GM10248 (cell line): ENCODE measurements around the gene GOLGA1.

ENCODE experiments used
- CTCF ChIA-PET: fragments of 300-600 bp; sonication (Branson Sonifier 250); formaldehyde crosslinking; extraction: SDS; loops from one replicate; lab custom pipeline; 2021; ENCODE audit warnings: antibody characterized with exemption; lab: Yijun Ruan, JAX
- POLR2A ChIA-PET: fragments of 350-650 bp; sonication (Branson Sonifier 250); formaldehyde crosslinking; extraction: SDS; loops from one replicate; lab custom pipeline; 2020; ENCODE audit warnings: antibody characterized with exemption; lab: Yijun Ruan, JAX
- DNase-seq: peaks from one replicate; pipeline ENCODE4 v3.0.0; 2012; ENCODE audit errors: extremely low spot score
- TF ChIP-seq, protein P1 (sequence below): IDR thresholded peaks from 2 replicates; pipeline ENCODE4 v1.5.1; 2012; ENCODE audit warnings: mild to moderate bottlenecking, low read depth; ENCODE audit errors: extremely low read depth, missing control alignments, control extremely low read depth

GOLGA1 gene

DNA sequence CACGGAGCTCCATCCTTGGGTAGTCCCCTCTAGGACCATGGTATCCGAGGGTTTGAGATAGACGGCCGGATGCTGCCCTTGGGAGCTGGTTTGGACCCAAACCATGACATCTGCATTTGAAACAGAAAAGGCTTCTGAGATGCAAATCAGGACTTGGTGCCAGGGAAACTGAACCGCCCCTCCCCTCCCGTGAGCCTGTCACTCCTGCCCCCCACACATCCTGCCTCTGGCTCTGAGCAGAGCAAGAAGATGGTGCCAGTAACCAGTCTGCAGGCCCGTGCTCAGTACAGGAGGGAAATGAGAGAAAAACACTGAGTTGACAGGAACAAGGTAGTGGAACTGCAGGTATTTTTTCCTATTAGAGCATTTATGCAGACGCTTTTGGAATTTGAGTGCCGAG lies 60.4 kb downstream of the GOLGA1 start:
- TF ChIP-seq, protein P1, sequence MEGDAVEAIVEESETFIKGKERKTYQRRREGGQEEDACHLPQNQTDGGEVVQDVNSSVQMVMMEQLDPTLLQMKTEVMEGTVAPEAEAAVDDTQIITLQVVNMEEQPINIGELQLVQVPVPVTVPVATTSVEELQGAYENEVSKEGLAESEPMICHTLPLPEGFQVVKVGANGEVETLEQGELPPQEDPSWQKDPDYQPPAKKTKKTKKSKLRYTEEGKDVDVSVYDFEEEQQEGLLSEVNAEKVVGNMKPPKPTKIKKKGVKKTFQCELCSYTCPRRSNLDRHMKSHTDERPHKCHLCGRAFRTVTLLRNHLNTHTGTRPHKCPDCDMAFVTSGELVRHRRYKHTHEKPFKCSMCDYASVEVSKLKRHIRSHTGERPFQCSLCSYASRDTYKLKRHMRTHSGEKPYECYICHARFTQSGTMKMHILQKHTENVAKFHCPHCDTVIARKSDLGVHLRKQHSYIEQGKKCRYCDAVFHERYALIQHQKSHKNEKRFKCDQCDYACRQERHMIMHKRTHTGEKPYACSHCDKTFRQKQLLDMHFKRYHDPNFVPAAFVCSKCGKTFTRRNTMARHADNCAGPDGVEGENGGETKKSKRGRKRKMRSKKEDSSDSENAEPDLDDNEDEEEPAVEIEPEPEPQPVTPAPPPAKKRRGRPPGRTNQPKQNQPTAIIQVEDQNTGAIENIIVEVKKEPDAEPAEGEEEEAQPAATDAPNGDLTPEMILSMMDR: no peak
- CTCF ChIA-PET: interaction anchor here (1.1 to 4.9 kb wide), 4 partner anchors 10 to 27 kb away, joined by 3 to 26 read pairs (median 4); partner anchors contain the start of gene WDR38
- POLR2A ChIA-PET: interaction anchor here (0.8 to 1.1 kb wide), 2 partner anchors 9 to 11 kb away, joined by 3 to 5 read pairs; no protein-coding TSS in a partner anchor

DNA sequence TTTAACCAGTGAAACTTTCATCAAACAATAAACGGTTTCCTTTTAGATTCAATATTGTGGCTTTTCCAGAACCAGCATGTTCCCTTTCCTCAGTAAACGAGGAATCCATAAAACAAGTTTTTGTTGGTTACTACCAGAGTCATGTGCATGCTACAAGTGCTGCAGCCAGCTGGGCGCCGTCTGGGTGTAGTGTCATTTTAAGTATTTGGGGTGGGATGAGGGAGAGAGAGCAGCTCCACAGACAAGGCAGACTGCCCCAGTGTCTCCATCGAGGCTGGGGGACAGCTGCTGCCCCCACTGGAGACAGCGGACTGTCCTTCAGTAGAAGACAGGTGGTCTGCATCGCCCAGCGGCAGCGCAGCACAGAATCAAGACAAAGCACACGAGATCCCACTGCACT lies 61.7 kb downstream of the GOLGA1 start:
- TF ChIP-seq, protein P1: no peak
- POLR2A ChIA-PET: interaction anchor here (0.6 to 2.1 kb wide), 3 partner anchors 9 to 56 kb away, joined by 4 read pairs; partner anchors contain the start of genes ARPC5L and RPL35
- no peak for DNase-seq
- CTCF ChIA-PET: interaction anchor here (1.2 to 4.9 kb wide), 3 partner anchors 15 to 26 kb away, joined by 3 to 26 read pairs (median 6); partner anchors contain the start of gene WDR38

More for the DNA sequence above, 60.4 kb downstream of the GOLGA1 start:
- no peak for DNase-seq

DNA sequence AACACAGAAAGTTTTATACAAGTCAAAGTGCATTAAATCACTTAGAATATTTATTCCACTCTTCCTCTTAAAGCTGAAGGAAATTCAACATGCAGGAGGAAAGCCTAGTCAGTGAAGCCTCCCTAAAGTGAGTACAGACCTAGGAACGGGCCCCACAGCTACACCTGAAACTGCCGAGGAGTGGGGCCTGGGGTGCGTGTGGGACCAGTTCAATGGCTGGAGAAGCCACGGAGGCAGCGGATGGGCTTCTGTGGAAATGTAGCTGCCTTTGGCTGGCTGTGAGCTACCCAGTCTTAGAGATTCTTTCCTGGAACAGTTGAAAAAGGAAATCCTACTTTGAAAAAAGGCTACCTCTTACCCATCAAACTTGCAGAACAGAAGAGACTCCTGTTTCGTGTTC lies 62.4 kb downstream of the GOLGA1 start:
- DNase-seq: no peak
- TF ChIP-seq, protein P1: no peak
- POLR2A ChIA-PET: interaction anchor here (0.6 to 2.1 kb wide), 3 partner anchors 9 to 57 kb away, joined by 4 read pairs; partner anchors contain the start of genes ARPC5L and RPL35
- CTCF ChIA-PET: interaction anchor here (1.5 to 4.9 kb wide), 4 partner anchors 16 to 104 kb away, joined by 3 to 26 read pairs (median 4); partner anchors contain the start of gene WDR38

DNA sequence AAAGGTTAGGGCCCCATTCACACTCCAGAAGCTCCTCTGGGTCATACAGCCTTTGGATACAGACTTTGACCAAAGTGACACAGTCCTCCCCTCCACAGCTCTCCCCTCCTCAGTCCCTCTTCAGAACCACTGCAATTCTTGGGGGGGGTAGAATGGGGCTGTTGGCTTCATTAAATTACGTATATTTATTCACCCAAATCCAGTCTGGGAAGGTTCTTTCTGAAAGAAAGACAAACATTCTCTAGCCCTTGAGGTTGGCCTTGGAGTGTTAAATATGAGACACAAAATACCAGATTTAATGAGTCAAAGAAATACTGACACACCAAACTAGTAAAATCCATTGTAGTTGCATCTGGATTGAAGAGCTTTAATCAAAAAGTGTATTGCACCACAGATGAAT lies 62.9 kb downstream of the GOLGA1 start:
- ChIA-PET CTCF (interaction anchor here (1.5 to 4.9 kb wide), 5 partner anchors 8 to 104 kb away, joined by 3 to 26 read pairs (median 6); partner anchors contain the start of gene WDR38), POLR2A (interaction anchor here (1.5 to 2.1 kb wide), 2 partner anchors 8 to 17 kb away, joined by 4 read pairs; partner anchors contain the start of genes ARPC5L and RPL35)
- DNase-seq: no peak
- TF ChIP-seq, protein P1: no peak

DNA sequence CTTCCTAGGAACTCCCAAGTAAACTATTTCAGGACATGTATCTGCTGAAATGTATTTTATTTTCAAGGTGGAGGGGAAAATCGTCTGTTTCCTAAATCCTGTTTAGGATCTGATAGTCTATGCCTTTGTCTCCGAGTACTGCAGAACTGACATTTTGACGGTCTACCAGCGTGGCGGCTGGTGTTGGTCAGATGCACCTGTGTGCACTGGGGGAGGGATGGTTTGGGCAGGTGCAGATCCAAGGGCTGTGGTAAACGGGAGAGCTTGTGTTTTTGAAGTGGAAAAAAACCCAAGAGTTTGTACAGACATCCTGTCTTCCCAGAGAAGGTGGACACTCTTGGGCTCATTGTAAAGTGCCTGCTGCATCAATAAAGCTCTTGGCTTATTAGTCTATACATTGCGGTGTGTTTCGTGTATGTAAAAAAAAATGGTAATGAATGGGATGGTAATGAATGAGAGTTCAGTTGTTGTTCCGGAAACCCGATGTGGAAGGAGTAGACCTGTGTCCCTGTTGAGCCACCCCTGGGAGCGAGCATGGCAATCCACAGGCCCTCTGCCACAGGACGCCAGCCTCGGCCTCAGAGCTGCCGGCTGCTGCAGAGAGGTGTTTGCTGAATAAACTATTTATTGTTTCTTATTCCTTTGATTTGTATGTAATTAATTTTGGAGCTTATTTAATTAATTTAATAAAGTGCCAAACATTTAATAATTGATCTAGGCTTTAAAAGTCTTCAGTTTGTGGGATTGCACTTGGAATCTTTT lies 63.7 kb downstream of the GOLGA1 start:
- ChIA-PET CTCF (interaction anchor here (1.5 to 1.9 kb wide), 4 partner anchors 9 to 103 kb away, joined by 3 to 6 read pairs (median 4); no protein-coding TSS in a partner anchor), POLR2A (interaction anchor here (2.1 kb wide), 1 partner anchor 7 kb away, joined by 4 read pairs; no protein-coding TSS in a partner anchor)

More for the DNA sequence above, 63.7 kb downstream of the GOLGA1 start:
- no peak for DNase-seq
- TF ChIP-seq, protein P1: no peak
